DMS53 treated with DMSO at 0.1 percent for 48 hours (cell line): Measurements from ENCODE around the gene SSRP1.
A peak's percentile ranks its signal among the peaks of the same experiment; 100 is the strongest.
"Not testable (repeated sequence)": the region's sequence is repeated elsewhere in the genome, so short reads cannot be mapped to it uniquely, and the experiment has no call there.

Experiments
- DNase-seq: peaks from one replicate; lab custom pipeline; 2025; ENCODE audit not compliant: unreplicated experiment; lab: John Stamatoyannopoulos, UW

Gene SSRP1

GRCh38 chr11:57335343-57336110 is at the start of gene SSRP1:
Gene SSRP1 (minus strand): TSS chr11:57335892. CDS start chr11:57335121, 771 bp downstream.
- DNase-seq, result peak; percentile 13

DNA sequence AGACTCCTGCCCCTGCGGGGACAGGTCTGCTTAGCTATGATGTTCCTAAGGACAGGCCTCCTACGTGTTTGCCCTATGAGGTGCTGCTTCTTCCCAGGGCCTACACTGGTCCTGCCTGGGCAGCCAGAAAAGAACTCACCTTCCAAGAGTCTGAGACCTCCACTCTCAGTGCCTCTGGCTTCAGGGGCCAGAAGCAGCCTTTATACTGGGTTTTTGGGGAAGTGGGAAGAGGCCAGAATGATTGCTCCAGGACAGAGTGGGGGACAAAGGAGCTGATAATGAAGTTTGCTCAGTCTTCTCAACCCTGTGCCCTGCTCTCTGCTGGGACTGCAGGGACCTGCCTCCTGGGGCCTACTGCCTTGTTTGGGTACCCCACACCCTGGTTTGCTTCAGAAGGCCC is 45.3 kb upstream of the SSRP1 start, which contains the start of gene PRG3:
Gene PRG3, minus strand, starts transcription at position 176 of the 400 bp plus-strand sequence. CDS start 442 bp downstream, outside the sequence.
- no peak for DNase-seq

GRCh38 chr11:57379732-57380131 is 44.0 kb upstream of the SSRP1 start:
- no peak for DNase-seq

- DNase-seq, result no peak
Observed at GRCh38 chr11:57378186-57378585, 42.5 kb upstream of the SSRP1 start.

- DNase-seq, result no peak
Observed at GRCh38 chr11:57377107-57377506, 41.4 kb upstream of the SSRP1 start.

DNA sequence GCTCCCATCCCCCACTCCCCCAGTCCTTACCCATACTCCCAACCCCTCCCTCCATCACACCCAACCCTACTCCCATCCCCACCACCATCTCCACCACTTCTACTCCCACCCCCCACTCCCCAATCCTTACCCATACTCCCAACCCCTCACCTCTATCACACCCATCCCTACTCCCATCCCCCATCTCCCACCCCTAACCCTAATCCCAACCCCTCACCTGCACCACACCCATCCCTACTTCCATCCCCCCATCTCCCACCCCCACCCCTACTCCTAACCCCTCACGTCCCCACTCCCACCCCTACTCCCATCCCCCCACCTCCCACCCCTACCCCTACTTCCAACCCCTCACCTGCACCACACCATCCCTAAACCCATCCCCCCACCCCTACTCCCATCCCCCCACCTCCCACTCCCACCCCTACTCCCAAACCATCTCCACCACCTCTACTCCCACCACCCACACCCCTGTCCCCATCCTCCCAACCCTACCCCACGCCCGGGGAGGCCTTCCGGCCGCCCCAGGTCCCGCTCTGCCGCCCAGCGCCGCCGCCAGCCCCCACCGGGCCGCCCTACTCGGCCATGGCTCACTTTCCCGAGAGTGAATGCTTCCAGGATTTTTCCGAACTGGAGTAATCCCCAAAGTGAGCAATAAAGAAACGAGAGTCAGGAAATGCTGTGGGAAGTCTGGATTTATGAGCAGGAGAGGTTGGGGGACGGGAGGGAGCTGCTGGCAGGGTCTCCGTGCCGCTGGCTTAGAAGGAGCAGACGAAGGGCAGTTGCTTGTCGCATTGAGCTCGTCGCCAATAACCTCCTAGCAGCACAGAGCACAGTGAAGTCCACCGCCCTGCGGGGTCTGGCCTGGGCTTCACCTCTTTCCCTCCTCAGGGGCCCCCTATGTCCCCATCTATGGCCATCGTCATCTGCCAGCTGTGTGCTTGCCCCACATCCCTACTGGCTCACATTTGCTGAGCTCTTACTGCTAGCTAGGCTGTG is 40.7 kb upstream of the SSRP1 start:
- no peak for DNase-seq

DNA sequence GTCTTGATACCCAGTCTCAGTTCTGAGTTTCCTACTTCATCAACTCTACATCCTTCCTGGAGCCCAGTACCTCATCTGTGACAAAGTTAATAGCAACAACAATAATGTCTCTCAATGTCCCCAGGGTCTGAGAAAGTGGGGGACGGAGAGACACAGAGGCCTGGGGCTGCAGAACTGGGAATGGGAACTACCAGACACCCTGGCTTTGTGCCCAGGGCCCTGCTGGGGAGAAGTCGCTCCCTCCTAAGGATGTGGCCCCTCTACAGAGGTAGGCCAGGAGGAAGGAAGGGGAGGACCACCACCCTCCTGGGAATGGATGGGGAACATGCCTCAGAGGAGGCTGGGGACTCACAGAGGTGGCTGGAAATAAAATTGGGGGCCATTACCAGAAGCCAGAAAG is 39.8 kb upstream of the SSRP1 start:
- DNase-seq, result no peak

GRCh38 chr11:57374966-57375365 is 39.3 kb upstream of the SSRP1 start:
- DNase-seq, result no peak

DNA sequence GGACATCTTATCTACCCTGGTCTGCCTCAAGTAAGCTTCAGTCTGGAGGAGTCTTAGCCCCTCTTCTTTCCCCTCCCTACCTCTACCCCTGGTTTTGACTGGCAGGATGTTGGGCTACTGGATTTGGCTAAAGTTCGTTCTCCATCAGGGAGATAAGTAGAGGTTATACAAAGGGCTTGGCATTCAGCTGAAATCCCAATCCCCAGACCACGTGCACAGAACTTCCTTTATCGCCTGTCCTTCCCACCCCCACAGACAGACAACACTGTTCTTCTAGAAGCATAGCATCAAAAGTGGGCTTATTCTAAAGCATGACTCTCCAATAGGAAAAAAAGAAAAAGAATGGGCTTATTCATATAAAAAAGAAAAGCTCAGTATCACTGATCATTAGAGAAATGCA is 37.5 kb upstream of the SSRP1 start:
- DNase-seq, result no peak

- DNase-seq, result no peak
Observed at GRCh38 chr11:57370941-57371340, 35.2 kb upstream of the SSRP1 start.

DNA sequence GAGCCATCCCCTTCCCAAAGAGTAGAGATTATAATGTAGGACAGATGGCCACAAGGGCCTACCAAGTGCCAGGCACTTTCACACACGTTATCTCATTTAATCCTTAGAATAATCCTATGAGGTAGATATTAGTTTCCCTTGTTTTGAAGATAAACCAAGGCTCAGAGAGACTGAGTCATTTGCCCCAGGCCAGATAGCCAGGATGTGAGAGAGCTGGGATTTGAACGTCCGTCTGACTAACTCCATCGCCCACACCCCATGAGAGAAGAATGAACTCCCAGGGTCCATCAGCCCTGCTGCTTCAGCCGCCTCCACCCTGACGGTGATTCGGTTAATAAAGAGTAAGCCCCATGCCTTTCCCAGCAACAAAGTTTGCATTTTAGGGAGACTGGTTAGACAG is 34.6 kb upstream of the SSRP1 start:
- DNase-seq, result no peak

DNA sequence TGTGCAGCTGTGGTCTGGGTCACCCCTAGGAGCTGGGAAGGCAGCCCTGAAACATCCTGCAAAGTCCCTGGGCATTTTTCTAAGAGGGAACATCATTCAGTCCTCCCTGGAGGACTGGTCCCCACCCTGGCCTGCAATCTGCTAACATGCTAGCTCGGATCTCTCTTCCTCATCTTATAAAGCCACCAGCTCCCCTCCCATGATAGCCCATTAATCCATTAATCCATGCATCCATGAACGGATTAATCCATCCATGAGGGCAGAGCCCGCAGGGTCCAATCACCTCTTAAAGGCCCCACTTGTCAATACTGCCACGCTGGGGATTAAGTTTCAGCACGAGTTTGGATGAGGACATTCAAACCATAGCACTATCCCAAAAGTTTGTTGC is 33.1 kb upstream of the SSRP1 start:
- DNase-seq, result no peak

- DNase-seq, result no peak
Observed at GRCh38 chr11:57368106-57368844, 32.6 kb upstream of the SSRP1 start.

DNA sequence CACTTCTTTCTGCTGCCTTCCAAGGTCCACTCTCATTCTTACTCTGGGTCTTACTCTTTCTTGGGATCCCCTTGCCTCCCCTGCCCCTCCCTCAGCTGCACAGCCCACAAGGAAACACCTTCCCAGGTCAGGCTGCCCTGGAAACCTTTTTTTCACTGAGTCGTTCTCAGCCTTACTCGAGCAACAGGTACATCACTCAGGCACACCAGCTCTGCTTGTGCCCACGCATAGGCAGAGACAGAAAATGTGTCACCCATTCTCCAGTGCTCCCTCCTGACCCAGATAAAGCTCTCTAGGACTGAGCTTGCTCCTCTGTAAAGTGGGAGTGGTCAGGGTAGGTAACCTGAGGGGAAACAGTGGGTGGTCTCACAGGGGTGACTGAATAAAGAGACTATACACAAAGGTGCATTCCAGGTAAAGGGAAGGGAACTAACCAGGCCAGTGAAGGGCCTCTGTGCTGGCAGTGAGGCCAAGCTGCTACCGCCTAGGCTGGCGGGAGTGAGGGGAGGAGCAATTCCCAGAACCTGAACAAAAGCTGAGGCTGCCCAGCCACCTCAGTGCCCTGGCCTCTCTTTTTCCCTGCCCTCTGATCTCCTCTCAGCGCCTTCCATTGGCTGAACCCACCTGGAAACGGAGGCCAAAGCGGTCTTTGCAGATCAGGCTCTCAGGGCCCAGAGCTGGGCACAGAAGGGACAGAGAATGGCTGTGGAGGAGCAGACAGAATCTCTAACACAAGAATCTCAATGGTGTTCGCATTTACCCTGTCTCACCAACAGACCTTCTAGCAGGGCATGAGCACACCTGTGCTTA is 29.4 kb upstream of the SSRP1 start:
- DNase-seq, result no peak

GRCh38 chr11:57363131-57364080 is 27.7 kb upstream of the SSRP1 start:
- no peak for DNase-seq

DNA sequence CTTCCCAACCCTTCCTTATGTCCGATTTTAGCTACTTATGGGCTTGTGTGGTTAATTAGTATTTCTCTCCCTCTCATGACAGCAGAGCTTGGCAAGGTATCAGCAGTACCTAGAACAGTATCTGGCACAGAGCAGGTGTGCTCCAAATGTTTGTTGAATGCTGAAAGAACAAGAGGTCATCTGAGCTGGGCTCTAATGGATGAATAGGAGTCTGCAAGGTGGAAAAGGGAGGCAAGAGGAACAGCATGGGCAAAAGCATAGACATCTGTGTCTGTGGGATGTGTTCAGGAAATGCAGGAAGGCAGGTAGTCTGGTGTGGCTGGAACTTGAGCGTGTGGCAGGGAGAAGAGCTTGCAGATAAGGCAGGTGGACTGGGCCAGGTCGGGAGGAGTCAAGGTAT is 26.2 kb upstream of the SSRP1 start:
- DNase-seq, result no peak

DNA sequence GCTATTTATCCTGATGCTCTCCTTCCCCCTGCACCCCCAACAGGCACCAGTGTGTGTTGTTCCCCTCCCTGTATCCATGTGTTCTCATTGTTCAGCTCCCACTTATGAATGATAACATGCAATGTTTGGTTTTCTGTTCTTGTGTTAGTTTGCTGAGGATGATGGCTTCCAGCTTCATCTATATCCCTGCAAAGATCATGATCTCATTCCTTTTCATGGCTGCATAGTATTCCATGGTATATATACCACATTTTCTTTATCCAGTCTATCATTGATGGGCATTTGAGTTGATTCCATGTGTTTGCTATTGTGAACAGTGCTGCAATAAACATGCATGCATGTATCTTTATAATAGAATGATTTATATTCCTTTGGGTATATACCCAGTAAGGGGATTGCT is 25.7 kb upstream of the SSRP1 start:
- DNase-seq, result not testable (repeated sequence)

DNA sequence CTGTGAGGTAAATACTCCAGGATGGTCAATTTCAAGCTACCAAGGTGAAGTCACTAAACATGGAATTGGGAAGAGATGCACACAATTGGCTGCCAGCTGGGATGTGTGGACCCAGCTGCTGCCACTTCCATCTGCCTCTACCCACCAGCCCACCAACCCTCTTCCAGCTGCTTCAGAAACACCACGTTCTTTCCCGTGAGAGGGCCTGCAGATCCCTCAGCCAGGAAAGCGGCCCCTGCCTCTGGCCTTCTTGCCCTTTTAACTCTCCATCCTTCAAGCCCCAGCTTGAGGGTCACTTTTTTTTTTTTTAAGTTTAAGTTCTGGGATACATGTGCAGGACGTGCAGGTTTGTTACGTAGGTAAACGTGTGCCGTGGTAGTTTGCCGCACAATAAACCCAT is 25.3 kb upstream of the SSRP1 start:
- no peak for DNase-seq
